SU-DHL-6 (cell line): ENCODE data around the gene STBD1.

Experiments
- CTCF ChIP-seq: fragments of 200-600 bp; sonication (generic); IDR thresholded peaks from one replicate; pipeline ENCODE4 v1.5.1; 2017; ENCODE audit warnings: antibody characterized with exemption, mild to moderate bottlenecking, low read length, moderate library complexity; ENCODE audit not compliant: insufficient read depth, poor library complexity, severe bottlenecking
- EZH2phosphoT487 ChIP-seq: fragments of 200-600 bp; sonication (generic), shearing (Covaris generic); conservative IDR thresholded peaks from 2 replicates; pipeline ENCODE4 v1.6.1; 2018; ENCODE audit warnings: mild to moderate bottlenecking, antibody characterized with exemption, low read length, moderate library complexity, mixed read lengths

GRCh38 chr4:76322236-76322635, 15.7 kb downstream of the STBD1 start:
- TF ChIP-seq CTCF (no peak), EZH2phosphoT487 (no peak)
